Measurements from ENCODE around the gene CD244.

CD244 gene

DNA sequence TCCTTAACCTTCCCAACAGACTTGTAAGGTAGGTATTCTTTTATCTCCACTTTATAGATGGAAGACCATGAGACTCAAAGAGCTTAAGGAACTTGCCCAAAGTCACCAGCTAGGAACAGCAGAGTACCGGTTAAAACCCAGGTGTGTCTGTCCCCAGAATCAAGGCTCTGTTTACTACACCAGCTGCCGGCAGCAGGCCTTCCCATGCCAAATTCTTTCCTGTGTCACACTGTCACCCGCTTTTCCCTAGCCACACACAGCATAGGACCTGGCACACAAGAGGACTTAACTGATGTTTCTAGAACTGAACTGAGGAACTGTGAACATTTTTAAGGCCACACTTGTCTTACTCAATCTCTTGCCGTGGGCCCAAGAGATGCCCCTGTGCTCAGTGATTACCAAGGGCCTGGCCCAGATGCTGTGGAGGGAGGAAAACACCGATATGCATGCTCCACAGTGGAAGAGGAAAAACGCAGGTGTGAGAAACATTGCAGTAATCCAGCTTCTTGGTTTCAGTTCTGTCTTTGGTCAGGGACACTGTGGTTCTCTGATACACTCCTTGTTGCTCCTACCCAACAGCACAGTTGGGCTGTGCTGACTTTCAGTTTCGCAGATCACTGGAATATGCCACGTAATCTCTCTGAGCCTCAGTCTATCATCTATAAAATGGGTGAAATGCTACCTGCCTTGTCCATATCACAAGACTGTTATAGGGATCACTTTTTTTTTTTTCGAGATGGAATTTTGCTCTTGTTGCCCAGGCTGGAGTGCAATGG, 80.6 kb downstream of the CD244 start:
- DNase-seq (ENCODE audit: low read depth in 2 of 2): no peak

DNA sequence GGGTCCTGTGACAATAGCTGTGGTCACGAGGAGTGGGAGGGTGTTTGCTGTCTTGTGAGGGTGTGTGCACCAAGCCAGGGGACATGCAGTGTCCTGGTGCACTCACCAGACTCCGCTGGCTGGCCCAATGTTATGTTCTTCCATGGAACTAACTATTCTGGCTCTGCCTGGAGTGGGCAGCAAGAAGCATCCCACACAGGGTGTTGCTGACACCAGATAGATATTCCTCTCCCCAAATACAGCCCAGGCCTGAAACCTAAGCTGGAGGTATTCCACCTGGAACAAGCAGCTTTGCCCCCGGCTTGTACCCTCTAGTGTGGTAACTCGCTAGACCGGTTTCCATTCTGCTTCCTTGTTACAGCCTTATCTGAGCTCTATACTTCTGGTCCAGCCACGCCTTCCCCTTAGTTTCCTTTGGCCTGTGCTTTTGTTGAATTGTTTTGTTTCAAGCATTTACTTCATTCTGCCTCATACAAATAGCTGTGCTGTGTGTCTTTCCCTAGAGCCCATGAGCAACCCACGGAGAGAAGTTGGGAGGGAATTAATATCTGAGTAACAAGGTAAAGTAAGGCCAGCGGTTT, 81.4 kb downstream of the CD244 start:
- no peak for DNase-seq (ENCODE audit: low read depth in 2 of 2)

DNA sequence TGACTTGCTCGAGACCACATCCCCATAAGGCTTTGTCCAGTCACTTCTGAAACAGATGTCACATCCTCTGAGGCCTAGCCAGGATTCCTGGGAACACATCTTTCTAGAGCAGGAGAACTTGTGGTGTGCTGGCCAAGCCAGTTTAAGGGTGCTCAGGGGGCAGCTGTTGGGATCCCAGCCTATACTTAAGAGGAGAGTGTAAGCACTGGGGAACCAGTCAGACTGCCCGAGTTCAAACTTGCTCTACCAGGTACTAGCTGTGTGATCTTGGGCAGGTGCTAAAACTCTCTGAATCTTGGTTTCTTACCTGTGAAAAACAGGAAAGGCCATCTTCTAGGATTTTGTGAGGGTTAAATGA, 82.3 kb downstream of the CD244 start:
- no peak for DNase-seq (ENCODE audit: low read depth in 2 of 2)

Data from stimulated activated CD4-positive, alpha-beta T cell treated with anti-CD3 and anti-CD28 coated beads, Interleukin-4, amount 100 ng/mL, for 48 hours (primary cell).